ENCODE measurements around the gene FLOT2. TPM values are rescaled to one million over a fixed set of nuclear protein-coding genes. Genes with fewer than 3 reads are reported as not detected.

Gene FLOT2
- total RNA-seq, 4 donors from 2014 or later, result 60.2 to 94.8 (median 86.0) TPM

DNA sequence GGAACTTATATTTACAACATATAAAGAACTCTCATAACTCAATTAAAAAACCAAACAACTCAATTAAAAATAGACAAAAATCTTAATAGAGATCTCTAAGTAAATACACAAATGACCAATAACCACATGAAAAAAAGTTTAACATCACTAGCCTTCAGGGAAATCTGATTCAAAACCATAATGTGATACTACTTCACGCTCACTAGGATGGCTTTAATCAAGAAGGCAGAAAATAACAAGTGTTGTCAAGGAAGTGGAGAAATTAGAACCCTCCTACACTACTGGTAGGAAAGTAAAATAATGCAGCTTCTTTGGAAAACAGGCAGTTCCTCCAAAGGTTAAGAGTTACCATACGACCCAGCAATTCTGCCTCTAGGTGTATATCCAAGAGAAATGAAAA is 45.4 kb upstream of the FLOT2 start:
- no peaks in the 10 kb centered on the region for H3K27me3 ChIP-seq
- H3K4me3 ChIP-seq, result no peak overlapping the region
- H3K27ac ChIP-seq (replicated peaks in 1 of 4), result no peak overlapping the region
- H3K4me1 ChIP-seq, result peaks cover 83 to 95% (median 85%) of the 10 kb centered on the region in 4 donors
- TF ChIP-seq, protein P1, sequence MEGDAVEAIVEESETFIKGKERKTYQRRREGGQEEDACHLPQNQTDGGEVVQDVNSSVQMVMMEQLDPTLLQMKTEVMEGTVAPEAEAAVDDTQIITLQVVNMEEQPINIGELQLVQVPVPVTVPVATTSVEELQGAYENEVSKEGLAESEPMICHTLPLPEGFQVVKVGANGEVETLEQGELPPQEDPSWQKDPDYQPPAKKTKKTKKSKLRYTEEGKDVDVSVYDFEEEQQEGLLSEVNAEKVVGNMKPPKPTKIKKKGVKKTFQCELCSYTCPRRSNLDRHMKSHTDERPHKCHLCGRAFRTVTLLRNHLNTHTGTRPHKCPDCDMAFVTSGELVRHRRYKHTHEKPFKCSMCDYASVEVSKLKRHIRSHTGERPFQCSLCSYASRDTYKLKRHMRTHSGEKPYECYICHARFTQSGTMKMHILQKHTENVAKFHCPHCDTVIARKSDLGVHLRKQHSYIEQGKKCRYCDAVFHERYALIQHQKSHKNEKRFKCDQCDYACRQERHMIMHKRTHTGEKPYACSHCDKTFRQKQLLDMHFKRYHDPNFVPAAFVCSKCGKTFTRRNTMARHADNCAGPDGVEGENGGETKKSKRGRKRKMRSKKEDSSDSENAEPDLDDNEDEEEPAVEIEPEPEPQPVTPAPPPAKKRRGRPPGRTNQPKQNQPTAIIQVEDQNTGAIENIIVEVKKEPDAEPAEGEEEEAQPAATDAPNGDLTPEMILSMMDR (IDR thresholded peaks at IDR 0.05), result no peak
- TF ChIP-seq POLR2A (IDR thresholded peaks at IDR 0.05; ENCODE audit: low read depth) (no peak), POLR2AphosphoS5 (IDR thresholded peaks at IDR 0.05) (no peak), EP300 (IDR thresholded peaks at IDR 0.05) (no peak)
- intact Hi-C loops (cut with DNase I), result loop anchor here (10.0 kb wide), 1 partner anchor 48 kb away; the partner anchor contains the start of gene FLOT2
- peaks cover 0 to 6% (median 3%) of the 10 kb centered on the region in 4 donors for H3K36me3 ChIP-seq
- WGBS, result 76% methylated on average over 2 of the region's 2 CpGs
- H3K9me3 ChIP-seq, result no peaks in the 10 kb centered on the region
- no peak for DNase-seq (ENCODE audit: extremely low spot score)

DNA sequence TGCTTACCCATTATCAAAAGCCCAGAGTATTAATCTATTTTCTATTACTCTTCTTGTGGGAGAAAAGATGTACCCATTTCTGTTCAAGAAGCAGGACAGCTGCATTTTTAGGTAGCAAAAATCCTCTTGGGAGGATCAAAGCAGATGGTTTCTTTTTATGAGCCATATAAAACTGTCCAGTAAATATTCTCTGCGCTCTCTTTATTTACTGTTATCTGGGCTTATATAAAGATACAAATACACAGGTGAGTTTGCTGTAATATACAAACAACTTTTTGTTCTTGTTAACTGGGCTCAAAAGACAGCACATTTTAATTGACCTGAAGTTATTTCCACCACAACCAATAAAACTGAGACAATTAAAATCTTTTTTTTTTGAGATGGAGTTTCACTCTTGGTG is 43.7 kb upstream of the FLOT2 start:
- H3K27ac ChIP-seq (replicated peaks in 1 of 4), result no peak overlapping the region
- no peak overlapping the region for H3K4me3 ChIP-seq
- H3K4me1 ChIP-seq, result peaks cover 83 to 95% (median 85%) of the 10 kb centered on the region in 4 donors
- TF ChIP-seq, protein P1 (IDR thresholded peaks at IDR 0.05), result no peak
- TF ChIP-seq EP300 (IDR thresholded peaks at IDR 0.05), result no peak
- no peak for TF ChIP-seq POLR2AphosphoS5 (IDR thresholded peaks at IDR 0.05)
- TF ChIP-seq POLR2A (IDR thresholded peaks at IDR 0.05; ENCODE audit: low read depth), result no peak
- no peaks in the 10 kb centered on the region for H3K27me3 ChIP-seq
- H3K9me3 ChIP-seq, result no peaks in the 10 kb centered on the region
- intact Hi-C loops (cut with DNase I), result loop anchor here (10.0 kb wide), 1 partner anchor 46 kb away; the partner anchor contains the start of gene FLOT2
- H3K36me3 ChIP-seq, result peaks cover 0 to 6% (median 0%) of the 10 kb centered on the region in 4 donors
- 90% methylated on average over 1 of the region's 1 CpG for WGBS
- no peak for DNase-seq (ENCODE audit: extremely low spot score)

DNA sequence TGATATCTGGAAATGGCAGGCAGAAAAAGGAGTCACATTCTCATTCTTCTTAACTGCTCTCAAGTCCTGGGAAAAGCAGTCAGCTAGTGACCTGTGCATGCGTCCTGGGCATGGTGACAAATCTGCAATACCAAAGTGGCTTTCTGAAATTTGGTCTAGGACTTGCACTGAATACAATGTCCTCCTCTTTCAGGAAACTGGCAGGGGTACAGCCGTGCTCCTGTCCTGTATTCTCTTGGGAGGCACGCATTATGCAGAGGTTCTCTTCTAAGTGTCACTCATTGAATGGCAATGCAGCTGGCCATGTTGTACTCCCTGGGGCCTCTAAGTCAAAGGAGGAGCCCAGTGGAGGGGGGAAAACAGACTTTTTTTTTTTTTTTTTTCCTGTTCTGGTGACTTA is 43.1 kb upstream of the FLOT2 start:
- Histone ChIP-seq H3K27me3 (no peaks in the 10 kb centered on the region), H3K4me1 (peaks cover 83 to 95% (median 85%) of the 10 kb centered on the region in 4 donors), H3K4me3 (no peak overlapping the region), H3K9me3 (no peaks in the 10 kb centered on the region), H3K27ac (replicated peaks in 1 of 4) (no peak overlapping the region), H3K36me3 (peaks cover 0 to 6% (median 0%) of the 10 kb centered on the region in 4 donors)
- TF ChIP-seq POLR2AphosphoS5 (IDR thresholded peaks at IDR 0.05) (no peak), EP300 (IDR thresholded peaks at IDR 0.05) (no peak), POLR2A (IDR thresholded peaks at IDR 0.05; ENCODE audit: low read depth) (no peak)
- TF ChIP-seq, protein P1 (IDR thresholded peaks at IDR 0.05), result no peak
- intact Hi-C loops (cut with DNase I), result loop anchor here (10.0 kb wide), 1 partner anchor 46 kb away; the partner anchor contains the start of gene FLOT2
- 42% methylated on average over 3 of the region's 3 CpGs for WGBS
- DNase-seq (ENCODE audit: extremely low spot score), result no peak

DNA sequence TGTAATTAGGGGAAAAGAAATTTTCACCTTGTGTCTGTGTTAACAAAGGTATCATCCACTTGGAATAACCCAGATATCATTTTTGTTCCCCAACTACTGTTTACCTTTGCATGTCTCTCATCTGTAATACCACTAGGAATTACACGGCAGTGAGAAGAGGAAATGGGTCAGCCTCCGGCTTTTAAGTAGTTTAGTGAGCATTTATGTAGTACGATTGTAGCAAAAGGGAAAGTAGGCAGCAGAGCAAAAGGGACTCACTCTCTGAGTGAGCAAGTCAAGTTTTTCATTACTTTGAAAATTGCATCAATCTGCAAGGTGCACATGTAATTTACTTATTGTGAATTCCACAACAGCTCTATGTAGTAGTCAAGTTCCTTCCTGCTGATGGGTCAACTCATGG is 42.6 kb upstream of the FLOT2 start:
- Histone ChIP-seq H3K27me3 (no peaks in the 10 kb centered on the region), H3K4me3 (no peak overlapping the region), H3K4me1 (peaks cover 83 to 95% (median 85%) of the 10 kb centered on the region in 4 donors), H3K27ac (replicated peaks in 1 of 4) (peak overlapping the region in 1 of 4 donors; percentile 24), H3K36me3 (peaks cover 0 to 6% (median 0%) of the 10 kb centered on the region in 4 donors), H3K9me3 (no peaks in the 10 kb centered on the region)
- intact Hi-C loops (cut with DNase I), result loop anchor here (10.0 kb wide), 1 partner anchor 45 kb away; the partner anchor contains the start of gene FLOT2
- no peak for TF ChIP-seq POLR2A (IDR thresholded peaks at IDR 0.05; ENCODE audit: low read depth)
- DNase-seq (ENCODE audit: extremely low spot score), result no peak
- 50% methylated on average over 3 of the region's 3 CpGs for WGBS

DNA sequence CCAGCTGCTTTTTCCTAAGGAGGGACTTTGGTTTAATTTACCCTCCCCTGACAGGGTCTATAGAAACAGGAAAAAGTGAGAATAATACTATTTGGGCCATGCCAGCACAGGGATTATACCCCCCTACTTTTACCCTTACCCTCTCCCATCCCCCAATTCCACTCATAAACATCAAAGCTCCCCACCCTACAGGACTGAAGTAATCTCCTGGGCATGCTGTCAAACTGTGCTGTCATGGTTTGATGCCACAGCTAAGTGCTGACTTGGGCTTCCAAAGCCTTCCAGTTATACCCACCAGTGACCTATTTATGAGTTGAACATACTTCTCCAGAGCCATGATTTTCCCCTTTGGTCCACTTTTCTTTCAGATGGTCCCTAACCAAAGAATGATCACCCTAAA is 41.0 kb upstream of the FLOT2 start:
- Histone ChIP-seq H3K4me1 (peaks cover 73 to 87% (median 76%) of the 10 kb centered on the region in 4 donors), H3K27ac (replicated peaks in 1 of 4) (peak overlapping the region in 1 of 4 donors; percentile 35), H3K4me3 (no peak overlapping the region), H3K27me3 (no peaks in the 10 kb centered on the region), H3K36me3 (peaks cover 0 to 6% (median 0%) of the 10 kb centered on the region in 4 donors), H3K9me3 (no peaks in the 10 kb centered on the region)
- TF ChIP-seq POLR2AphosphoS5 (IDR thresholded peaks at IDR 0.05) (no peak), POLR2A (IDR thresholded peaks at IDR 0.05; ENCODE audit: low read depth) (no peak), EP300 (IDR thresholded peaks at IDR 0.05) (no peak)
- TF ChIP-seq, protein P1 (IDR thresholded peaks at IDR 0.05), result no peak
- intact Hi-C loops (cut with DNase I), result no loop called here
- no peak for DNase-seq (ENCODE audit: extremely low spot score)
